Measurements from ENCODE around the gene HBS1L.

HBS1L gene

DNA sequence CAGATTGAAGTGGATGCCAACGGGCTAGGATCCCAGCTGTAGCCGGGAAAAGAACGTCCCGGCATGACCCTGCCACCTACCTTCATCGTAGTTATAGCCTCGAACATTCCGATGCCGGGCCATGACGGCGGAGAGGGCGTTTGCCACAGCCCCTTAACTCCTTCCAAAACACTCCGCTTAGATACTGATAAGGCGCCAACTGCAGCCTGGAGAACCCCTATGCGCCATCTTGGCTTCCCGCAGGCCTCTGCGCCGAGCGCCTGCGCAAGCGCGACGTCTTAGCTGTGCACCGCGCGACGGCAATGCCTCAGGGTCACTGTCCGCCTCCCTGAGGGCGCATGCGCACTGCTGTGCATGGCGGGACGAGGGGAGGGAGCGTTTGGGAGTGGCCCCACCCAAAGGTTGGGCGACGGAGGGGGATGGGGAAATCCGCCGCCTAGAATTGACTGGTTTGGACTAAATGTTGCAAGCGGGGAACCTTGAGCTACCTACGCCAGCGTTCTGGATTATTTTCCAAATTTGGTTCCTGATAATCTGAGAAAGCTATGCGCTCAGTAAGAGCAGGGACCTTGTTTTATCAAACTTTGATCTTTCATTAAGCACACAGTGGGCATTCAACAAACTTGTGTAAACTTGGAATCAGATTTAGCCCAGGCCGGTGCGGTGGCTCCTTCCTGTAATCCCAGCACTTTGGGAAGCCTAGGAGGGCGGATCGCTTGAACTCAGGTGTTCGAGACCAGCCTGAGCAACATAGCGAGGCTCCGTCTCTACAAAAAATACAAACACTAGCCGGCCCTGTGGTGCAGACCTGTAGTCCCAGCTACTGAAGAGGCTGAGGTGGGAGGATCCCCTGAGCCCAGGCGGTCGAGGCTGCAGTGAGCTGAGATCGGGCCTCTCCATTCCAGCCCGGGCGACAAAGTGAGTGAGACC, at the start of gene HBS1L:
TSS of gene HBS1L (minus strand) at position 254 of the 930 bp plus-strand sequence. CDS start at position 123, 131 bp downstream.
- peak; percentile 73 for DNase-seq

DNA sequence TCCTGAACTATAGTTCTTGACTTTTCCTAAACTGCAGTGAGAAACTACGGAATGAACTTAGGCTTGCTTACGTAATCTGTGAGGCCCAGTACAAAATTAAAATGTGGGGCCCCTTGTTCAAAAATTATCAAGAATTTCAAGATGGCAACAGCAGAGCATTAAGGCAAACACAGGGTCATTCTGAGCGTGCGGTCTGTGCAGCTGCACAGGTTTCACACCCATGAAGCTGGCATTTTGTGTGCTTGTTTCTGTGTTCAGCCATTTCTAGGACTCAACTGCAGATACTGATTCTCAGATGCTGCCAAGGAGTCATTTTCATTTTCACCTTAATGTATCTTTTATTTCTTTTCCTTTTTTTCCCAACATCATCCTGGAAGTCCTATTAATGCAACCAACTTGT, 49.6 kb upstream of the HBS1L start:
- no peak for DNase-seq

DNA sequence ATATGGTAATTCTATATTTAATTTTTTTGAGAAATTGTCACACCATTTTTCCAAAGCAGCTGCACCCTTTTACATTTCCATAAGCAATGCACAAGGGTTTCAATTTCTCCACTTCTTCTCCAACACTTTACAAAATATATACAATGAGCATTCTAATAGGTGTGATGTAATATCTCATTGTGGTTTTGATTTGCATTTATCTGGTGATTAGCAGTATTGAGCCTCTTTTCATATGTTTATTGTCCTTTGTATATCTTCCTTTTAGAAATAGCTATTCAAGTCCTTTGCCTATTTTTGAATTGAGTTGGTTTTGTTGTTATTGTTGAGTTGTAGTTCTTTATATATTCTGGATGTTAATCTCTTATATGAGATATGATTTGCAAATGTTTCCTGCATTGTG, 47.6 kb upstream of the HBS1L start:
- no peak for DNase-seq

DNA sequence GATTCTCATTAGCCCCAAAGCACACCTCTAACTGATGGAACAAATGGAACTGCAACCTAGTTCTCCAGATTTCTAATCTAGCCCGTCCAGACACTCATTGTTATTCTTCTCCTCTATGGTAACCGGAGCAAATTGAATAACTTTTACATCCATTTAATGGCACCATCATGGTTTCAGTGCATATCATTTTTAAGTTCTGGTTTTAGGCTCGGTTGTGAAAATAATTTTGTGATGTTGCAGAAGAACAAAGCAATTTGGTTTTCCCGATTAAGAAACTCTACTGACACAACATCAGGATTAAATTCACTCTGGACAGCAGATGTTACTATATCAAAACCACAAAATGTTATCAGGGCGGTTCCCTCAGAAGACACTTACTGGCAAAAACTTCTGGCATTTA, 42.5 kb upstream of the HBS1L start:
- no peak for DNase-seq

DNA sequence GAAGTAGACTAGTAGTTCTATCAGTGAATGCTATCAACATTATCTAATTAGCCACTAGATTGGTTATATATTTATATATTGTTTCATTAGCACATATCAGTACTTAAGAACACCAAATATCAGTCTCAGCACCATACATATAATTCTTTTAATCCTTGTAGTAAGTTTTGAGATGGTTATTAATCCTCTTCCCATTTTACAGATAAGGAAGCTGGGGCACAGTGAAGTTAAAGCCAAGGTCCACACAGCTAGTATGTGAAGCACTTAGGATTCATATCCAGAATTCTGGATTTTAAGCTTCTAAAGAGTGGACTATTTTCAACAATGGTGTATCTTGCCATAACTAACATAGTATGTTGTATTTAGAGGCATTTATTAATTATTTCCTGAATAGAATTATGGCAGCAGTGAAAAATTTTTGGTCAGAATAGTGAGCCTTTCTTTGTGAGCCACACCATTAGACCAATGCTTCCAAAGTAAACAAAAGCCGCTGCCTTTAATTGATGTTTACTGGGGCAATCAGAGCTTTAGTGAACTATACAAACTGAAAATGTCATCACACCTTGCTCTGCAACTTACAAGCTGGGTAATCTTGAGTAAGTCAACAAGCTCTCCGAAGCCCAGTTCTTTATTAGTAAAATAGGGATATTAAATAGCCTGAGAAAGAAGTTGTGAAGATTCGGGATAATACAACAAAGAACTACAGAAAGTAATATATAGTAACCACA, 41.9 kb upstream of the HBS1L start:
- no peak for DNase-seq

DNA sequence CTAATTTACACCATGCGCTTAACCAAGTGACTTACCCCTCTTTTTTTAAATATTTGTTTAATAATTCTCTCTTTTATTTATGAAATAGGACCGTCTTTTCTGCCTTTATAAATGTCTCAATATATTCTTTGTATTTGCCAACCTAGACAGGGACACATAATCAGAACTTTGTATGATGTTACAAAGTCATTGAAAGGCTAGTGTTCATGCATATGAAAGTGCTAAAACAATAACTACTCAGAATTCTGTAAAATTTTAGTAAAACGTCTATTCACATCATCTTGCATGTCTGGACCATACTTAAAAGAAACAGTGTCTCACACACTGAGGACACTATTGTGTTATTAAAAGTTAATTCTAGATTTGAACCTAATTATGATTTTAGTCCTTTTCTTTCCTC, 41.1 kb upstream of the HBS1L start:
- DNase-seq = no peak

DNA sequence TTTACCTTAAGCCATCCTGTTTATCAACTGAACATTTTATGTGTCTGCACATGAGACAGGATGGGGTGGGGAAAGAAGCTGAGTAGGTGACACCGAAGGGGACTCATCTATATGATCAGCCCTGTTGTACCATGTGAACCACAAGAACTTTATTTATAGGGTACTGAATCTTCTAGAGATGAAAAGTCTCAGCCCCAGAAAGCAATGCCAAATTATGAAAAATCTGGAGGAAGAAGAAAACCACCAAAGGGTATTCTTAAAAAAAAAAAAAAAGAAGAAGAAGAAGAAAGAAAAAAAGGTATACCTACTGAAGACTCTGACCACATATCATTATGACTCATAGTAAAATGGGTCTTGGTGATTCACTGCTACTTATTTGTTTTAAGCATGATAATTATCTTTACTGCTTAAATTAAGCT, 39.8 kb upstream of the HBS1L start:
- DNase-seq = no peak

DNA sequence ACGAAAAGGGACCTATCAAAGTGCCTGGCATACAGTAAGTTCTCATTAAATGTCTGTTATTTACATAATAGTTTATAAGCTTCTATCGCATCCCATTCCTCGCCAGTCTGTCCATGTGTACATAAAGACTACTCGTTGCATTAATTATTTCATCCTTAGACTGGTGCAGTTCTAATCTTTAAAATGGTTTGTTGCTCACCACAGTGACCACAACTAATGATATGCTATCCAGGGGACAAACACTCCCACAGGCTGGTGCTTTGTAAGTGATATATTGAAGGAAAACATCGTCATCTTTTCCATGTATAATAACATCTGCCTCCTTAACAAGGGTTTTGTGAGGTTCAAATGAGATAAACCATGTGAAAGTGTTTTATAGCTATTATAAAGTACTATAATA, 39.0 kb upstream of the HBS1L start:
- DNase-seq = no peak

DNA sequence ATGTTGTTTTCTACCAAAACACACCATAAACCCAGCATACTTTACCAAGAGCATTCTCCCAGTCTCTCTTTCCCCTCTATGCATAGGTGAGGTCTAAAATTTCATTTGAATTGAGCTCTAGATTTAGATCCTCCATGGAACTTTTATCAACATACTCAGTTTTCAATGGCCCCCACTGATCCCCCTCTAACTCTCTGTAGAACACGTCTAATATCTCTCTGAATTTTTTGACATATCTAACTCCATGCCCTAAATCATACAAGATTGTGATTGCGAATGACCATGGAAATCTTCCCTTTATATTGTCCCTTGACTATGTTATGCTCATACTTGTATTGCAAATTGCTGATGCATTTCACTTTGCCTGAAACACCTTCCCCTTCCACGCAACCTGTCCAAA, 38.1 kb upstream of the HBS1L start:
- no peak for DNase-seq

DNA sequence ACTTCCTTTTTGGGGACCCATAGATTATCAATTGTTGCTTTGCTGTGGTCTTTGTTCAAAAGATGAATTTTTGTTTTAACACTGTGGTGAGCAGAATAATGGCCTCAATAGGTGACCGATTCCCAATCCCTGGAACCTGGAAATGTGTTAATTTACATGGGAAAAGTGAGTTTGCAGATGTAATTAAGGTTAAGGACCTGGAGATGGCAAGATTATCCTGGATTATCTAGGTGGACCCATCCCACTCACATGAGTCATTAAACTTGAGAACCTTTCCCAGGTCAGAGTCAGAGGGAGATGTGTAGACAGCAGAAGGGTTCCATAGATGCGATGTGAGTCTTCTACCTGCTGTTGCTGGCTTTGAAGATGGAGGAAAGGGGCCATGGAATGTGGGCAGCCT, 36.2 kb upstream of the HBS1L start:
- no peak for DNase-seq

DNA sequence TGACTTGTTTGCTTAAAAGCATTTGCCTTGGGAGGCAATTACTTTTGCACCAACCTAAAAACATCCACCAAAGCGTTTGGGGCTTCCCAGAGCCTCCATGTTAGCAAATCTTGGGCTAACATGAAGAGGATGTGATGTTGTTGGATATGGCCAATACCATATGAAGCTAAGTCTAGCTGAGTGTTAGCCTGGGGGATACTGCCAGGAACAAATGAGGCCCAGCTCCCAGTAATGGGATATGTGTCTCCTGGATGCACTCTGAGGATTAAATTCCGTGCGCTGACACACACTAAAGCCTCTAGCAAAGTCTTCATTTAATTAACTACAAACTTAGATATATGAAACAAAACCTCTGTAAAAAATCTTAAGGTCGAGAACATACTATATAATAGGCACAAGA, 35.3 kb upstream of the HBS1L start:
- no peak for DNase-seq

DNA sequence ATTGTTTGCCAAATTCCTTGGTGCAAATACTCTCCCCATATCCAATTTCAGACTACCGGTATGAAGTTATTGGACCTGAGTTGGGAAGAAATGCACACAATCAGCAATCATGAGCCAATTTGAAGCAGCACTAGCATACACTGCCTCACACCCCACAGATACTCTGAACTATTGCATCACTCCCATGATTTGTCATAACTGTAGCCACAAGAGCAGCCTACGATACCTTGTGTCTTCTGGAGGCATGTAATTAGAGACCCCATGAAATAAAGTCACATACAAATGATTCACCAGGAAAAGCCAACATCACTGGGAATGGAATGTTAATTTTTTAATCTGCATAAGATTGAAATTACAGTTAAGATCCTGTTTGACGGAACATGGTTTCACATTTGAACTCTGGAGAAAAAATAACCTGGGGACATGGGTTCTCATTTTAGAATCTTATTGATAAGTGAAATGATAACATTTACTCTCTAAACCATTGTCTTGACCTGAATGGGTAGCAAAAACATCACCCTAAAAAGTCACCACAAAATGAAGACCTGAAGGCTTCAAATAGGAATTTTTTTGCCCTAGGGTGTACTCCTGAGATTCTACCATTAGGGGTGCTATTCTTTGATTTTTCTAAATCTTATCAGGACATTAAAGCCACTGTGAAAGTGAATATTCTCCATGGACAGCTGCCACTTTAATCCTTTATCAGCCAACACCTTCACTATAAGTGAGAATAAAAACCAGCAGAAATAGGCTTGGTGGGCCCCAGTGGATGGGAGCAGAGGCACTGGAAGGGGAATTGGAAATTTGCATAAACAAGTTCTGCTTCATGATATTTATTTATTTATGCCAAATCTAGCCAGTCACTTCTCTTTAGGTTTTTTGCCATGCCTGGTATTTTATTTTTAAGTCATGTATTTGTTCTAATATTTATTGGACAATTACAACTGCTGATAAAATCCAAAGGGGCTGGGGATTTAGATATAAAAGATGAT, 34.5 kb upstream of the HBS1L start:
- DNase-seq = no peak

DNA sequence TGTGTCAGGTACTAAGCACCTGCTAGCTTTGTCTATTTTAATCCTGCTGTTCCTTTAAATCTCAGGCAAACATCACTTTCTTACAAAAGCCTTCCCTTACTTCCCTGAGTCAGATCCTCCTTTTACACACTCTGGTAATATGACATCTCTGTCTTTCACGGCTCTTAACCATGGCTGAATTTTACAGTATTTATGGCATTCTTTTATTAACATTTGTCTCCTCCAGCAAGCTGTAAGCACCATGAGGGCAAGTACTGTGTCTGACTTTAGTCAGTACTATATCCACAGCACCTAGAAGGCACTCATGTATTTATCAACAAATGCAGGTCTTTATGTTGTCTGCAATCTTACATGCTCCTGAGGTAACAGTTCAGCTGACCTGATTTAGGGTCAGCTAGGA, 33.7 kb upstream of the HBS1L start:
- no peak for DNase-seq

DNA sequence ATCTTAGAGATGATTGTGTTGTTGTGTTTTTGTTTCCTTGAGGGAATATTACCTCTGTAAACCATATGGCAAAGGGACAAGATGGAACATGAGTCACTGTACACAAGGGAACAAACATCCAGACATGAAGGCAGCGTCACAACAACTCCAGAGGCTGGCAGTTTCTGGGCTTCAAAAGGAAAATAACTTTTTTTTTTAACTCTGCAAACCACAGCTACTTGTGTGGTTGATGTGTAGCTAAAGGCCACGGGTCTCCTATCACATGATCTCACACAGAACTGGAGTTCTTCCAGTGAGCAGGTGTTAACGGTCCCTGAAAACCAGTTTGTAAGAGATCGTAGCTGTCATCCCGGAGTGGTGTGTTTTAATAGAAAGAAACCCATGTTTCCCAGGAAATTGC, 33.2 kb upstream of the HBS1L start:
- no peak for DNase-seq

DNA sequence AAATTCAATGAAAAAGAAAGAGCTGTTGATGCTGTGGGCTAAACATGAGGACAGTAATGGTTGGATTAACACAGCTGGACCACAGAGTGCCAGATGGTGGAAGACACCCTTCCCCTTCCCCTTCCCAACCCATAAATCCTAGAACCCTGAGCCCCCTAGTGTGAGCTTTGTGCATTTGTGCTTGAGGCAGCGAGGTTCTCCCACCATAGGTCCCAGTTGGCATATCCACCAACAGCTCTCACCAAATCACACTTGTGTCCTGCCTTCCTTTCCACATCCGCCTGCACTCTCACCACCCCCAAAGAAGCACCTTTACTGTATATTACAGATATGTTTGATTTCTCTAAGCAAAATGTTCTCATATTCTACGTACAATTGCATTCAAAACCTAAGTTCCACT, 32.8 kb upstream of the HBS1L start:
- DNase-seq = no peak

DNA sequence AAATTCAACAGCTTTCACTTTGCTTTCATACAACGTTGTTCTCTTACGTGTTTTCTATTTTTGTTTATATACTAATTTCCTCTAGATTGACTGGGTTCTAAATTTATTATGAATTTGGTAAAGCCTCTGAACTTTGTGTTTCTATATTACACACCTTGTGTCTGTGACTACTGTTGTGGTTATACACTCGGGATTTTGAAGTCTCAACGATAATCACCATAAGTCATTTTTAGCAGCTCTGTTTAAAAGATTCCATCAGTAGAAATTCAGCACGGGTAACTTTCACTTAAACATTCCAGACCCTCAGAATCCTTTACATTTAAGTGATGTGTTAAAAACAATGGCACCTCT, 31.8 kb upstream of the HBS1L start:
- DNase-seq = no peak

DNA sequence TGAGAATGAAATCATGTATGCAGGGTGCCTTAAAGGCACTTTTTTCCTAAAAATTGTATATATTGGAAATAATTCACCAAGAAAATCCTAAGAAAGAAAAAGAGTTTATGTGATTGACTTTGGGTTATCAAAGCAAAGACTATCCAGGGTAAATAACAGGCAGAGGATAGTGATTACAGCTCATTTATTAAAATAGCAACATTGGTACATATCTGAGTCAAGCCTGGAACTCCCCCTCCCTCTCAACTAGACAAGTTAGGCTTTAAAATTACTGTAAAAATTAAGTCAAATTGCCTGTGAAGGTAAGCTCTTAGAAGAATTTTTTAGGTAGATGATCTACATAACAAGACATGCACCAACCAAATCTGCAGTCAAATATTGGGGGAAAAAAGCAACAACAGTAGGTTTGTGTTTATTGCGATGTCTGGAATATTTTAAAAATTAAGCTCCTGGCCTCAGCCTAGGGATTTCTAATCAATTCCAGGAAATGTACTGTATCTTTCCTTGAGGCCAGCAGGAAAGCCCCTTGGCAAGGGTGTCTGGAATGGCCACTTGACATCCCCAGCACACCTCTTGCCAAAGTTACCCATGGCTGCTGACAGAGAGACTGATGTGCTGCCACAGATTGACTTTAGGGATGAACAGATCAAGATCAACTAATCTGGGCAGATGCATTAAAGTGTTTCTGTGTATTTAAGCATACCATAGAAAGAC, 31.2 kb upstream of the HBS1L start:
- no peak for DNase-seq

DNA sequence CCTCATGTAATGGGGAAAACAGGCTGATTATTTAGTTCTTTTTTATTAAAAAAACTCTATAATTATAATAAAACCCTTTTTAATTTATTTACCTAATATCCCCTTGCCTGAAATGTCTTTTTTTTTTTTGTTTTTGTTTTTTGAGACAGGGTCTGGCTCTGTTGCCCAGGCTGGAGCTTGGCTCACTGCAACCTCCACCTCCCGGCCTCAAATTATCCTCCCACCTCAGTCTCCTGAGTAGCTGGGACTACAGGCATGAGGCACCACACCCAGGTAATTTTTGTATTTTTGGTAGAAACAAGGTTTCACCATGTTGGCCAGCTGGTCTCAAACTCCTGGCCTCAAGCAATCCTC, 30.3 kb upstream of the HBS1L start:
- no peak for DNase-seq

DNA sequence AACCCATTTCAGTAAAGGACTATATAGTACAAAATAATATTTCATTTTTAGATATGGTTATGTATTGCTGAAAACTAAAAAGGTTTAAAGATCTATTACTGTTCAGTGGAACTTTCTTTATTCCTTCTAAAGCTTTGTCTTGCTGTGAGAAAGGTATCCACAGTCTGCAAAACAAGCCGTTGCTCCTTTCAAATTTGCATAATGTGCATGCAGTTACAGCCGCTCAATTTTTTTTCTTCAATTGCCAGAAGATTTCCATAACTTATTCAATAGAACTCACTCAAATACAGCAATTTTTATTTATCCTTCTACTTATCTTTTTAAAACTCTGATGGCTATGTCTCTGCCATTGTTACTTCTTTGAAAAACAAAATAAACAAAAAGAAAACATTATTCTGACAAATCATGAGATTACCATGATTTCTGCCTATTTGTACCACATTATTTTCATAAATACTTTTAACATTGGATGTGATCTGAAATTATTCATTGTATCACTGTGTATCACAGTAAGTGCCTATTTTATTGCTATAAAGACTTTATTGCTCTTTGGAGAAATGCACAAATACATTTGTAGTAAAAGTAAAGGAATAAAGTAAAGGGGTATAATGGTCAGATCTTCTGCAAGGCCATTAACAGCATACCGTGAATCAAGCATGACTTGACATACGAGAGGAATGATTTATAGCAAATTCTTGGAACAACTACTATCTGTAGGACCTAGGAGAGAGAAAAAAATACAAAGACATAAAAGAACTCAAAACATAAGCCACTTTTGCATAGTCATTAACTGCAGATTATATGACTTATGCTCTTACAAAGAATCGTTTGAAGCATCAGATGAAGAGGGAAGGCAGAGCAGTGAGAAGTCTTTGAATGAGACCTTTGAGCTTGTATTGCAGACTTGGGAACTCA, 29.6 kb upstream of the HBS1L start:
- DNase-seq = no peak

DNA sequence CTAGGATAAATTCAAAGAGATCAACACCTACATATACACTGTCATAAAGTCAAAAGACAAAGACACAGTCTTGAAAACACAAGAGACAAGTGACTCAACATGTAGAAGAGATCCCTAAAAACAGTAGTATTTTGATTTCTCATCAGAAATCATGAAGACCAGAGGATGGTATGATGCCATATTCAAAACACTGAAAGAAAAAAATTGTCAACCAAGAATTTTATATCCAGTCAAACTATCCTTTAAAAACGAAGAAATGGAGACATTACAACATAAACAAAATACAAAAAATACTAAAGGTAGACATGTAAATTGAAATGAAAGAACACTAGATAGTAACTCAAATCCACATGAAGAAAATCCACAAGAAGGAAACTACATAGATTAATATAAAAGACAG, 27.3 kb upstream of the HBS1L start:
- no peak for DNase-seq

DNA sequence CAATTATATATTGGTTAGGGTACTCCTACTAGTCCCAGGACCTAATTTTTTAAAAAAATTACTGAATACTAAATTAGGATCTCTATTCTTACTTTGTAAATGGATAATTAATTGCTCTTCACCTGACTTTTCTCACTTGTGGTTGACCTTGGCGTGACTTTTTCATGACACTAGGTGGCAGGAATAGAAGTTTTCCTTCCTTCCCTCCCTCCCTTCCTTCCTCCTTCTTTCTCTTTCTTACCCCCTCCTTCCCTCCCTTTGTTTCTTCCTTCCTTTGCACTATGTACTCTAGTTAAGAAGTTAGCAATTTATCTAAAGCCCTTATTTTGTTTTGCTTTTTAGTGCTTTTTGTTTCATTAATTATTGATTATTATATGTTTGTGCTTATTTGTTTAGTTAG, 20.4 kb upstream of the HBS1L start:
- no peak for DNase-seq

All from 8988T (cell line).